NCI-H2196 (cell line): ENCODE results near the gene ADGRB3.
"Not testable (repeated sequence)": the region's sequence is repeated elsewhere in the genome, so short reads cannot be mapped to it uniquely, and the experiment has no call there.

ENCODE experiments used
- DNase-seq: peaks from one replicate; lab custom pipeline; 2025; ENCODE audit not compliant: unreplicated experiment; lab: John Stamatoyannopoulos, UW

The ADGRB3 gene

DNA sequence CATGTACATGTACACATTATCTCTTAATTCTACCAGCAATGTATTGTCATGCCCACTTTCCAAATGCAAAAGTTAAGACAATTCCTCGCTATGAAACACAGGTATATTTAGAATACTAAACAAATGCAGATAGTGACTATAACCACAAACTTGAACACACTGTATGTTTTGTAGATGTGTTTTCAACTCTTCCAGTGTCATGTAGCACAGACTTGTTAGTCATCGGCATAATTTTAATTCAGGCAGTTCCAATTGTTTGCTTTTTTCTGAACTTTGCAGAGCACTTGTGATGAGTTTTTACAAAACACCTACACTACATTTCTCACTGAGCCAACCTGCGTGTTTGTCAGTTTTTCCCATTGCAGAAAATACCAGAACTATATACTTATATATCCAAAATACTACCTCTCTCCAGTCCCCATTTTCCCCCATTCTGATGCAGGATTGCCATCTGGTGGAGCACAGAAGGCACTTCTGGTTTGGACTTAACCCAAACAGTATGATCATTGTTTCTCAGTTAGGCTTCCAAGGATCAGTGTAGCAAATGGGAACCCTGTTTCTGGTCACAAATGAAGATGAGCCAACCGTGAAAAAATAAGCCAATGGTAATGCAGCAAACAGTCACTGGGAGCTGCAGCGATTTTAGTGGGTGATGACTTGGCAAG is 143.4 kb downstream of the ADGRB3 start:
- DNase-seq, result peak; percentile 15

DNA sequence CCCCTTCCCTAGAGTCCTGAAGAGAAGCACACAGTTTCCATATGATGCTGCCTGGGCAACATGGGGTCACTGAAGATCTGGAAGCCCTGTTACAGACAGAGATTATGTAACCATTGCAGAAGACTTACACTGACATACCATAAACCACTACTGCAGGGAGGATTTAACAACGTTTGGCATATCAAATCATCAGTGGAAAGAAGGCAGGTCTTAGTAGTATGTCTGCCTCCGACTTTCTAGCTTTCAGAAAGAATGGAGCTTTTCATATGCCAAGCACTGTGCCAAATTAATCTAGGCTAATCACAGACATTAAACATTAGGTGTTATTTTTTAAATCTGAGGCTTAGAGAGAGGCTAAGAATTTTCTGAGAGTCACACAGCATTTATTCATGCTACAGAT is 144.3 kb downstream of the ADGRB3 start:
- DNase-seq, result no peak

DNA sequence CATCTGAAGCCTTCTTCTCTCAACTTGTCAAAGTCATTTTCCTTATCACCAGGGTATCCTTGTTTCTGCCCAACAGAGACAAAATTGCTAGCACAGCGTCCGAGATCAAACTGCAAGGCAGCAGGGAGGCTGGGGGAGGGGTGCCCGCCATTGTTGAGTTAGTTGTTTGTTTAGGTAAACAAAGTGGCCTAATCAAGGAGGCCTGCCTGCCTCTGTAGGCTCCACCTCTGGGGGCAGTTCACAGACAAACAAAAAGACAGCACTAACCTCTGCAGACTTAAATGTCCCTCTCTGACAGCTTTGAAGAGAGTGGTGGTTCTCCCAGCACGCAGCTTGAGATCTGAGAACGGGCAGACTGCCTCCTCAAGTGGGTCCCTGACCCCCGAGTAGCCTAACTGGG is 155.0 kb downstream of the ADGRB3 start:
- DNase-seq, result not testable (repeated sequence)

DNA sequence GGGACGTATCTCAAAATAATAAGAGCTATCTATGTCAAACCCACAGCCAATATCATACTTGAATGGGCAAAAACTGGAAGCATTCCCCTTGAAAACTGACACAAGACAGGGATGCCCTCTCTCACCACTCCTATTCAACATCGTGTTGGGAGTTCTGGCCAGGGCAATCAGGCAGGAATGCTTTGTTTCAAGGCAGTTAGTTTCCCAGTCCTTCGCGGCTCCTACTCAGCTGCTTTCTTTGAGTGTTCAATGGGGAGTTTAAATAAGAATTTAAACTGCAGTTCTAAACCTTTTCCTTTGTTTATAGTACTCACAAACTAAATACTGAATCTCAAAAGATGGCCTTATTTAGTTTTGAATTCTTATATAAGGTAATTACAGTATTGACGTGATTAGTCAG is 179.9 kb downstream of the ADGRB3 start:
- DNase-seq, result not testable (repeated sequence)

DNA sequence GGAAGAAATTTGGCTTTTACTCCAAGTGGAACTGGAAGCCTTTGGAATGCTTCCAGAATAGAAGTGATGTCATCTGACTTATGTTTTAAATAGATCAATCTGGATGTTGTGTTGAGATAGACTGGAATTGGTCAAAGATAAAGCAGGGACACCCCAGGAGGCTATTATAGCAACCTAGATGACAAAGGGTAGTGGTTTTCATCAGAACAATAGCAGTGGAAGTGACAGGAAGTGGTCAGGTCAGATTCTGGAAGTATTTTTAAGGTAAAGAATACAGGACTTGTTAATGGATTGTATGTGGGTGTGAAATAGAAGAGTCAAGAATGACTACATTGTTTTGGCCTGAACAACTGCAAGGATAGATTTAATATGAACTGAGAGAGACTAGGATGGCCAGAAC is 191.4 kb downstream of the ADGRB3 start:
- no peak for DNase-seq

DNA sequence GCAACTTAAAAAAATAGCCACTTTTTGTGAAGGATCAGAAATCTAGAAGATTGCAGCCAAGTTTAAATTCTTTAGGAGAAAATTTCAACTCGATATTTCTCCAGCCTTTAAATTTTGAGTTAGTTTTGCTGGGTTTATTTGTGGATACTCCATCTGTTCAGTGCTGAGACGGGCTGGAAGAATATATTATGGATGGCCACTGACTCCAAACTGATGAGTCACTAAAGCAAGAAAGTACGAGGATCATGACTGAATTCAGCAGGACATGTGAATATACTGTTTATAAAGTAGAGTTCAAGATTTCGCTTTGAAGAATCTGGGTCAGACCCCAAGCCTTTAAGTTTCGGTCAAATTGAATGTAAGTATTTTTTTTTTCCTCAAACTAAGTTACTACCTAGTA is 199.5 kb downstream of the ADGRB3 start:
- DNase-seq, result no peak

DNA sequence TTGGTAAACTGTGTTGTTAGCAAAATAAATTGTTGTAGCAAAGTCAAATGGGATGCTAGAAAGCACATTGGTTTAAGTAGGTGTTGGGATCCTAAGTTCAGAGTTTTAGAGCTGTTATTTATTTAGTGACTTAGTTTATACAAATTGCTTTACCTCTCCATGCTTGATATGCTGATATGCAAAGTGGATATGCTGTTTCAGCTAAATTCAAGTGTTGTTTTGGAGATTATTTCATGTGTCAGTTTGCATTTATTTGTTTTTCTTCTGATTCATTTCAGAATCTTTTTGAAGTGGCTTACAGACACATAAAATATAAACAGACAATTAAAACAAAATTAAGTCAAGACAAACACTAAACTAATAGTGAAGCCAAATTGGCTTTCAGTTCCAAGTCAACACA is 203.5 kb downstream of the ADGRB3 start:
- no peak for DNase-seq

DNA sequence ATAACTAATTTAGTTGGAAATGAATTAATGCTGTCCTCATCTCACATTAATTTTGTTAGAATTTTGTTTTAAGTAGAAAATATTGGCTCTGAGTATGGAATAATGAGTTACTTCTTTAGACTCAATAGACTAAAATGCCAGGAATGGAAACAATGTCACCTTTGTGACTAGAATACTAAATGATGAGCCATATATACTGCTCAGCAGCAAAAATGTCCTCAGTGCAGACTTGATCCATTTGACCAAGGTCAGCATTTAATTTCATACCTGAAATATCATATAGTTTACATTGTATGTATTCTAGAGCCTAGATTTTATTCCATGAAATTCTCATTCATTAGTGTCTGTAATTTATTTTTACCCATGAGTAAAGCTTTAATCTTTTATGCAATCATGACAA is 217.7 kb downstream of the ADGRB3 start:
- DNase-seq, result no peak

DNA sequence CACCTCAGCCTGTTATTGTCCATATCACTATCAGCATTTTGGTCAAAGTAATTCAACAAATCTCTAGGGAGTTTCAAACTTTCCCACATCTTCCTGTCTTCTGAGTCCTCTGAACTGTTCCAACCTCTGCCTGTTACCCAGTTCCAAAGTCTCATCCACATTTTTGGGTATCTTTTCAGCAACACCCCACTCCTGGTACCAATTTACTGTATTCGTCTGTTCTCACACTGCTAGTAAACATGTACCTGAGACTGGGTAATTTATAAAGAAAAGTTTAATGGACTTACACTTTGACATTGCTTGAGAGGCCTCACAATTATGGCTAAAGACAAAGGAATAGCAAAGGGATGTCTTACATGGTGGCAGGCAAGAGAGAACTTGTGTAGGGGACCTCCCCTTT is 224.2 kb downstream of the ADGRB3 start:
- DNase-seq, result no peak

DNA sequence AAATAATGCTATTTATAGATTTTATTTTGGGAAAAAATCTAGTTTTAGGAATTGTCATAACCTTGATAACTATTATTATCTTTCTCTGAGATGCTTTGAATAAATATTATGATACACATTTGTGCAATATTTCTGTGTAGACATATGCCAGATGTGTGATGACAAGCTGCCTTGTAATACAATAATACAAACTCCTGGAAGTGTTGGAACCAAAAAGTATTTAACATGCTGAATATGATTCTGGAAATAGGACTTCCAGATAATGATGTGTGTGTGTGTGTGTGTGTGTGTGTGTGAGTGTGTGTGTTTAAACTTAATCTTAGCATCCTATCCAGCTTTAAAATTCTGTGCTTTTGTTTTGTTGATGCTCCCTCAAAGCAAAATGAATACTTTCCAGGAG is 233.6 kb downstream of the ADGRB3 start:
- no peak for DNase-seq

DNA sequence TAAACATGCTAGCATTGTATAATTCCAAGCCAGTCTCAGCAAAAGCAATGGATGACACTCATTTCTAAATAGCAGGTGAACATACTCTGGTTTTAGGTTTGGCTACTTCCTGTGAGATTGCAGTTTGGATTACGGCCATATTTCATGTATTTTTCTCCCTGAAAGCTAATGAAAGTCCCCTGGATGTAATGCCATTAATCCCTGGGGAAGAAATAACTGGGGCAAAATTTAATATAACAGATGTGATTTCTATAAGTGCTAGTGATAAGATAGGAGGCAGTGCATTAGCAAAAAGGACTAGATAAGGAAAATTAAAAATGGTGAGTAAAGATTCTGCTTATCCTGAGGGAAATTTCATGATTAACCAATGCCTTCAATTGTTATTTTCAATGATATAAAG is 238.2 kb downstream of the ADGRB3 start:
- no peak for DNase-seq

DNA sequence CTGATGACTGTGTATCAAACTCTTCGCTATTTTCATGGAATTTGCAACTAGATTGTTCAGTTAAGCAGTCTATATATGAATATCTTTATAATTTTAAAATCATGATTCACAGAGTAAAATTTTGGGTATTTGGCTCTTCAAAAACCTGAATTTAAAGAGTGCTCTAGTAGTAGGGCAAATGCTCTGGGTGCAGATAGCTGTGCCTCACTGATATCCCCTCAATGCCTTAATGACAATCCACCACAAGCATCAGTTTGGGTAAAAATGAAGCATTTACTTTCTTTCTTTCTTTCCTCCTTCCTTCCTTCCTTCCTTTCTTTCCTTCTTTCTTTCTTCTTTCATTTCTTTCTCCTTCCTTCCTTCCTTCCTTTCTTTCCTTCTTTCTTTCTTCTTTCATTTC is 239.7 kb downstream of the ADGRB3 start:
- DNase-seq, result no peak

DNA sequence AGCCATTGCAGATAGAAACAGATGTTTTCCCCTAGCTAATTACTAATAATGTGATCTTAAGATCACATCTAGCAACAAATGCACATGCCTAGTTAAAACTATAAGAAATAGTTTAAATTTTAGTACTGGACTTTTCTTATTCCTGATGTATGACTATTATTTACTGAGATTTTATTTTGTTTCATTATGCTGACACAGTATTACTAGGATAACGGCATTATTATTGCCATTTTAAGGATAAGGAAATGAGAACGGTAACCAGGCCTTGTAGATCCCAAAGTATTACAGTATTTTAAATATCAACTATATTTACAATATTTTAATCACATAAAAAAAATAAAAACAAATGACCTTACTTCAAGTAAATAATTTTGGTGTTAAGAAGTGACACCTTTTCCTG is 240.3 kb downstream of the ADGRB3 start:
- no peak for DNase-seq

DNA sequence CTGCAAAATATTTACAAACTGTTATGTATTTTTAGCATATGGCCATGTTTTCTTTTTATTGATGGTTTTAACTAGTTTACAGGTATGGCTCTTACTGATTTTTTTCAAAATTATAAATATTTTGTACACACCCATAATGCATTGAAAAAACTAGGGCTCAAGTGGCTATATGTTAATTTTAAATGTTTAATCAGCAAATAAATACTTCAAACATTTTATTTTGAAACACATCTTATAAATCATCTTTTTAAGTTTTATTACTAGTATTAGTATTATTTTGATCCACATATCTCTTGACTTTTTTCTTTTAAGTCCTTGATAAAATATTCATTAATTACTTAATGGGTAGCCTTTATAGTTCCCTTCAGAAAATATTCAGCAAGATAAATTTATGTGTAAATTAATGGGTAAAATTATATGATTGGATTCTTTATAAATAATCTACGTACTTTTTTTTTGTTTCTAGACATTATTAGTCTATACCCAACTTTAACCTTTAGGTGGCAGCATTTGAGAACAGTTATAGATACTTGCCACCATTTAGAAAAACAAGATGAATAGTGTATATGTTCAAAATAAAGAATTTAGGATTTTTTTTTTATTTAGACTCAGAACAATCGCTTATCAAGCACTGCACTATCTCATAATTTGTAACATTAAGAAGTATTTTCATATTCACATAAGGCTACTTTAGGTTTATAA is 241.9 kb downstream of the ADGRB3 start:
- peak; percentile 29 for DNase-seq

DNA sequence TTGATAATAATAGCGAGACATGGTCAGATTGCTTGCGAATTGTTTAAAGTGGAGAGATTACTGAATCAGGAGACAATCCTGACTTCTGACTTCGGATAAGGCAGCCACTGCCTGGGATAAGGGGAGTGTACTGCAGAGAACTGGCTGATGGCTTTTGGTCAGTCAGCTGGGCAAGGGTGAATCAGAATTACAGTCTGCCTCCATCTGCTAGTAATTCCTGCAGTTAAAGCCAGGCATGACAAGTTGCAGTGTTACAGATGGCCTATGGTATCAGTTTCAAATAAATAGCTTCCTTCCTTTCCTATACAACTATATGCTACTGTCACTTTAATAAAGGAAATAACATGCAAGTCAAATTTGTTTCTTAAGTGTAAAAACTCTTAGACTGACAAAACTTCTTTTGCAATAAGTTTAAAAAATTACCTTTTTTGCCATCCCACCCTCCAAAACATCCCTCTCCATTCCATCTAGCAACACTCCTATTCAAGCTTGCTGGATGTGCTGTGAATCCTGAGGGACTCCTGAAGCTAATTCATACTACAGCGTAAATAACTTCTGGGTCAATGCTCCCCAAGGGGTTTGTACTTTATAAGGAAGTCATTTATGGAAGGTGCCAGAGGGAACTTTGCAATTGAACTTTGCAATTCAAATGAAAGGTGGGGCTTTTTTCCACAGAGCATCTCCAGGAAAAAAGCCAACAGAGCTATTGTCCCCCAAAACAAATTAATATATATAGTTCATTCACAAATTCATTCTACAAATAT is 245.2 kb downstream of the ADGRB3 start:
- DNase-seq, result no peak

DNA sequence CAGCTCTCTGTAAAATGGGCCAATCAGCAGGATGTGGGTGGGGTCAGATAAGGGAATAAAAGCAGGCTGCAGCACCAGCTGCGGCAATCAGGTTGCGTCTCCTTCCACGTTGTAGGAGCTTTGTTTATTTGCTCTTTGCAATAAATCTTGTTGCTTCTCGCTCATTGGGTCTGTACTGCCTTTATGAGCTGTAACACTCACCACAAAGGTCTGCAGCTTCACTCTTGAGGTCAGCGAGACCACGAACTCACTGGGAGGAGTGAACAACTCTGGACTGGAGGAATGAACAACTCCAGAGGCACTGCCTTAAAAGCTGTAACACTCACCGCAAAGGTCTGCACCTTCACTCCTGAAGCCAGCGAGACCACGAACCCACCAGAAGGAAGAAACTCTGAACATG is 248.2 kb downstream of the ADGRB3 start:
- DNase-seq, result not testable (repeated sequence)

DNA sequence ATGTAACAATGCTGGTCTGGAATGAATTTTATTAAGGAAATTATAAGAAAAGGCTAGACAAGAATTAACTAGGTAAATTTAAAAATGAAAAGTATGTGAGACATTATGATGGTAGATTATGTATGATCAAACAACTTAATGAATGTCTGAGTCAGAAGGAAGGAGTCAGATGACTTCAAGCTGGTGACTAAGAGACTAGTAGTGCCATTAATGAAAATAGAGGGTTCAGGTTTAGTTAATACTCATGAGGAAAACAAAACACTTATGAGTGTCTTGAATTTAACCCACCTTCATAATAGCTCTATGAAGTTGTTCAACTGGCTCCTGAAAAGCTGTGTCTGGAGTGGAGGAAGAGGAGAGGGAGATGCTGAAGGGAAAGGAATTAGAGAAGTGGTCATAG is 256.3 kb downstream of the ADGRB3 start:
- DNase-seq, result no peak

DNA sequence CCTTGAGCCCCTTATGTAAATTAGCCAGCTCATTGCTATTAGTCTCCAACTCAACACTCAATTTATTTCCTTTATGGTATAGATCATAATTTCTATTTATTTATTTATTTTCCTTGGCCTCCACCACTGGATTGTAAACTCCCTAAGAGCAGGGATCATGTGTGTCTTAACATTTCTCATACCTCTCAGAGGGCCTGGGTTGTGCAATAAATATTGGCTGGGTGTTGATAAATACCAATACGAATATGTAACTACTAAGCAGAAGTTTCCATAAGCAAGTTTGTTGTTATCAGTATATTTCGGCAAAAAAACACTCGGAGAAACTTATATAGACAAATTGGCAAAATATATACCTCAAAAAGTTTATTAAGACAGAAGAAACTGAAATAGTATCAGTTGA is 257.4 kb downstream of the ADGRB3 start:
- DNase-seq, result no peak

DNA sequence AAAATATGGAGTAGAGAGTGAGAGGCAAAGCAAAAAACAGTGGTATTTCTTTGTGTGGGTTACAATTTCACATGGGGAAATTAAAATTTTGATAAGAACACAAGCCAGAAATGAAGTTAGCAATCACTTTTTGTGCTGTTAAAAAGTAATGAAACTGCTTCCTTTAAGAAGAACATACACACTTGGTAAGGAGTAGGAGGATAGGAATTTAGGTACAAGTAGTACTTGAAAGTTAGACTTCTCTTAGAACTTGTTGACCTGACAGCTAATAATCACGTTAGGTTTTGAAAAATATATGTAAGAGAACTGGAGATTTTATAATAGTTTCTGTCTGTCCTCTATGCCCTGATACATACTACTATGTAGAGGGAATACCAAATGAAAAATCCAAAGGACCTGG is 260.8 kb downstream of the ADGRB3 start:
- no peak for DNase-seq

DNA sequence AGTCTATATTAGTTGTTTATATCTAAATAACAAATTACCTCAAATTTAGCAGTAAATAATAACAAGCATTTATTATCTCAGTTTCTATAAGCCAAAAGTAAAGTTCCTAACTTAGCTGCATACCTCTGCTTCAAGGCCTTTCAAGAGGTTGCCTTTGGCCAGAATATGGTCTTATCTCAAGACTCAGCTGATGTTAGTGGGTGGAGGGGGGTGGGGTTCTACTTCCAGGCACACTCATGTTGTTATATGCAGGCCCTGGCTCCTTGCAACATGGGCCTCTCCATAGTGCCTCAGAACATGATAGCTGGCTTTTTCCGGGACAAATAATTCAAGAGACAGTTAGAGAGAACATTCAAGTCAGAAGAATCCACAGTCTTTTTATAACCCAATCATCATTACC is 266.0 kb downstream of the ADGRB3 start:
- no peak for DNase-seq

DNA sequence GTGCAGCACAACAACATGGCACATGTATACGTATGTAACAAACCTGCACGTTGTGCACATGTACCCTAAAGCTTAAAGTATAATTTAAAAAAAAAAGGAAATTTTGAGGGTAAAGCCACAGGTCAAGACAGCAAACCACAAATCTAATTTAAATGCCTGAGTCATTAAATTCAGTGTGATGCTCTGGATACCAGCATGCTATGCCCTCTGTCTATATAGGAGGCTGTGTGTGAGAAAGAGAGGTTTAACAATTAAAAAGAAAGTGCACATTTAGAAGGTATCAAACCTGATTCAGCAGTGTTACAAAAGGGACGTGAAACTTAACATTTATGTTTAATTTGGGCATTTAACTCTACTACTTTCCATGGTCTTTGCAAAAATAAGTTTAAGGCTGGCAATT is 276.3 kb downstream of the ADGRB3 start:
- DNase-seq, result no peak

DNA sequence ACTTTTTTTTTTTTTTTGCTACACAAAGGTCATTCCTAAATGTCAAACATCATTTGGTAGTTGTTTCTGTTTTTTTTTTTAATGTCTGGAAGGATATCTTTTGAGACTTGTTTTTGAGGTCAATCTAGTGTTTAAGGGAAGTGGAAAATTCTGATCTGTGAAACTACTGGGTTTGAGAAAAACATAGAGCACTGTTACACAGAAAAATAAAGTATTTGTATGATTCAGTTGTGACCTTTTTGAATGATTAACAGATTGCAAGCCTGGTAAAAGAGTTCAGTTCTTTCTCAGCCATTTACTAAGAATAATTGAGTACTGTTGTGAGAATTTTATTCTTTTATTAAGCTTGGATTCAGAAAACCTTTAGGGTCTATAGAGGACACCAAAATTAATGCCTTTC is 276.7 kb downstream of the ADGRB3 start:
- no peak for DNase-seq
